ENCODE results near the gene ZNF385B. TPM values are rescaled to one million over a fixed set of nuclear protein-coding genes. Genes with fewer than 3 reads are reported as not detected.

ZNF385B gene
- total RNA-seq, 3 donors from 2014 or later (not counting 1 experiment from before 2014, with no cell fraction given), result 0.54 TPM; not detected in 2

DNA sequence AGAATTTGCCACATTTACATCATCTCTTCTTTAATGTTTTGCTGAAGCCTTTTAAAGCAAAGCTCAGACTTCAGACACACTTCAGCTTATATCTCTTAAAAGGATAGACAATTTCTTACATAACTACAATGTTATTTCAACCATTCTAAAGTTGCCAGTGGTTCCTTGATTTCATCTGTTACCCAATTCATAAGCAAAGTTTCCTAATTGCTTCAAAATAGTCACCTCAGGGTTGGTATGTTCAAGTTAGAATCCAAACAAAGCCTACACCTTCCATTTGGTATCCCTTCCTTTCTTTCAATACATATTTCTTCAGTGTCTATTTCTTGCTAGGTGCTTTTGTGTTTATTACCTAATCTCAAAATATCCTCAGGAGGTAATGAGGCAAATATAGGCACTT, 60.6 kb downstream of the ZNF385B start:
- no peak overlapping the region for H3K27ac Mint-ChIP-seq
- TF ChIP-seq, protein P1, sequence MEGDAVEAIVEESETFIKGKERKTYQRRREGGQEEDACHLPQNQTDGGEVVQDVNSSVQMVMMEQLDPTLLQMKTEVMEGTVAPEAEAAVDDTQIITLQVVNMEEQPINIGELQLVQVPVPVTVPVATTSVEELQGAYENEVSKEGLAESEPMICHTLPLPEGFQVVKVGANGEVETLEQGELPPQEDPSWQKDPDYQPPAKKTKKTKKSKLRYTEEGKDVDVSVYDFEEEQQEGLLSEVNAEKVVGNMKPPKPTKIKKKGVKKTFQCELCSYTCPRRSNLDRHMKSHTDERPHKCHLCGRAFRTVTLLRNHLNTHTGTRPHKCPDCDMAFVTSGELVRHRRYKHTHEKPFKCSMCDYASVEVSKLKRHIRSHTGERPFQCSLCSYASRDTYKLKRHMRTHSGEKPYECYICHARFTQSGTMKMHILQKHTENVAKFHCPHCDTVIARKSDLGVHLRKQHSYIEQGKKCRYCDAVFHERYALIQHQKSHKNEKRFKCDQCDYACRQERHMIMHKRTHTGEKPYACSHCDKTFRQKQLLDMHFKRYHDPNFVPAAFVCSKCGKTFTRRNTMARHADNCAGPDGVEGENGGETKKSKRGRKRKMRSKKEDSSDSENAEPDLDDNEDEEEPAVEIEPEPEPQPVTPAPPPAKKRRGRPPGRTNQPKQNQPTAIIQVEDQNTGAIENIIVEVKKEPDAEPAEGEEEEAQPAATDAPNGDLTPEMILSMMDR (IDR thresholded peaks at IDR 0.05), result no peak
- H3K27me3 Mint-ChIP-seq (ENCODE audit: low read depth in 2 of 2), result peaks cover 0 to 3% of the 10 kb centered on the region in 2 donors
- Histone ChIP-seq H3K9me3 (ENCODE audit: control insufficient read depth, insufficient read depth, low read length) (no peaks in the 10 kb centered on the region), H3K36me3 (ENCODE audit: control insufficient read depth, insufficient read depth, low read length) (no peaks in the 10 kb centered on the region), H3K27ac (ENCODE audit: low read length) (no peak overlapping the region), H3K4me1 (ENCODE audit: control insufficient read depth, insufficient read depth, low read length) (no peaks in the 10 kb centered on the region), H3K27me3 (ENCODE audit: control insufficient read depth, insufficient read depth, low read length) (no peaks in the 10 kb centered on the region), H3K4me3 (ENCODE audit: low read length) (no peak overlapping the region)
- H3K4me3 Mint-ChIP-seq, result no peak overlapping the region
- DNase-seq (no peak), ATAC-seq (no peak)
- peaks cover 0 to 2% of the 10 kb centered on the region in 2 donors for H3K9me3 Mint-ChIP-seq
- no peaks in the 10 kb centered on the region for H3K36me3 Mint-ChIP-seq
- intact Hi-C loops (cut with micrococcal nuclease), result no loop called here
- no peaks in the 10 kb centered on the region for H3K4me1 Mint-ChIP-seq

DNA sequence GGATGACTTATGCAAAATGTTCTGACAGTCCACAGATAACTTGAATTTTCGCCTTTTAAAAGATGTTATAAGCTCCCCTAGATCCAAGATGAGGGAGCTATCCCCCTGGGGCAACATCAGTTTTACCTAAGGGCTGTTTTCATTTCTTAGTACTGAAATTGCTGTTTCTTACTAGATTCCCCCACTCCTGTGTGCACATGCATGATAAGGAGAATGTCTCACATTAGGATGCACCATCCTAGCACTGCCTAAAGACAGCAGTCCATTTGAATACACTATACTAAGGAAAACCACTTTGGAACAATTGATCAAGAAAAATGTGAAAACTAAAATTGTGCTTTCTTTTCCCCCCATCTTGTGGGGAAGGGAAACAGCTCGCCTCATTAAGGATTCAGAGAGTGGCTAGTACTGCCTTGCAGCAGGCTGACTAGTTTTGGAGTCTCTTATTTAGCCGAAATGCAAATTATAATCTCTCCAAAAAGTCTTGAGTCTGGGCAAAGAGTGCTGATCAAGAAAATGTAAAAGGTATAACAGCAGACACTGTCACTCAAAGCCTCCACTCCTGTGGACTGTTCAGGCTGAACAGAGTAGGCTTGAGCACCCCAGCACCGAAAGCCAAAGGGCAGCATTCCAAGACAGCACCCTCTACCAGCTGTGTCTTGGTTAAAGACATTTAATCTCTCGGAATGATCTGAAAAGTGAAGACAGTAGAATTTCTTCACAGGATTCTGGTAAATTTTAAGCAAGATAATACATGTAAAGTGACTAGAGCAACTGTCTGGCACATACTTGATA, 65.0 kb downstream of the ZNF385B start:
- Mint-ChIP-seq H3K27ac (no peak overlapping the region), H3K36me3 (no peaks in the 10 kb centered on the region), H3K9me3 (peaks cover 3 to 9% of the 10 kb centered on the region in 2 donors), H3K4me3 (no peak overlapping the region), H3K4me1 (no peaks in the 10 kb centered on the region), H3K27me3 (ENCODE audit: low read depth in 2 of 2) (no peaks in the 10 kb centered on the region)
- WGBS (ENCODE audit: insufficient coverage), result 78% methylated on average over 5 of the region's 5 CpGs
- Histone ChIP-seq H3K4me1 (ENCODE audit: control insufficient read depth, insufficient read depth, low read length) (no peaks in the 10 kb centered on the region), H3K27ac (ENCODE audit: low read length) (no peak overlapping the region), H3K27me3 (ENCODE audit: control insufficient read depth, insufficient read depth, low read length) (no peaks in the 10 kb centered on the region), H3K4me3 (ENCODE audit: low read length) (no peak overlapping the region), H3K9me3 (ENCODE audit: control insufficient read depth, insufficient read depth, low read length) (no peaks in the 10 kb centered on the region), H3K36me3 (ENCODE audit: control insufficient read depth, insufficient read depth, low read length) (no peaks in the 10 kb centered on the region)
- intact Hi-C loops (cut with micrococcal nuclease), result no loop called here
- ATAC-seq, result no peak
- no peak for DNase-seq
- TF ChIP-seq, protein P1 (IDR thresholded peaks at IDR 0.05), result no peak

DNA sequence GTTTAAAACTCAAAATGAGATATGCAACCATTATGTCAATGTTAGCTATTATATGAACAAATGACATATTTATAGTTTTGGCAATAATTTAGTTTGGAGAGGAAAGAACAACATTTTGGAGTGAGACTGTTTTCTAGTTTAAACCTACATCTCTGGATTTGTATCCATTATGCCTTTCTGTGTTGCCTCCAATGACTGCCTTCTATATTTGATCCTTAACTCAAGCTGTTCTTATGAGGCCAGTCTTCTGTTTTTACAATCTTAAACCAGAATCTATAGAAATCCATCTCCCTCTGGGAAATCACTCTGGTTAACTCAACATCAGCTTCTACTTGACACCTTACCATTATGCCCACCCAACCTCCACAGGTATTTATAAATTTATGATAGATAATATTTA, 67.5 kb downstream of the ZNF385B start:
- H3K4me3 ChIP-seq (ENCODE audit: low read length), result no peak overlapping the region
- peaks cover 3 to 9% of the 10 kb centered on the region in 2 donors for H3K9me3 Mint-ChIP-seq
- H3K4me1 ChIP-seq (ENCODE audit: control insufficient read depth, insufficient read depth, low read length), result no peaks in the 10 kb centered on the region
- no peaks in the 10 kb centered on the region for H3K27me3 ChIP-seq (ENCODE audit: control insufficient read depth, insufficient read depth, low read length)
- H3K27me3 Mint-ChIP-seq (ENCODE audit: low read depth in 2 of 2), result no peaks in the 10 kb centered on the region
- H3K36me3 Mint-ChIP-seq, result no peaks in the 10 kb centered on the region
- TF ChIP-seq, protein P1 (IDR thresholded peaks at IDR 0.05), result no peak
- H3K36me3 ChIP-seq (ENCODE audit: control insufficient read depth, insufficient read depth, low read length), result no peaks in the 10 kb centered on the region
- H3K27ac ChIP-seq (ENCODE audit: low read length), result no peak overlapping the region
- intact Hi-C loops (cut with micrococcal nuclease), result no loop called here
- no peak overlapping the region for H3K27ac Mint-ChIP-seq
- no peak for DNase-seq
- no peak overlapping the region for H3K4me3 Mint-ChIP-seq
- no peaks in the 10 kb centered on the region for H3K4me1 Mint-ChIP-seq
- no peak for ATAC-seq
- H3K9me3 ChIP-seq (ENCODE audit: control insufficient read depth, insufficient read depth, low read length), result no peaks in the 10 kb centered on the region

DNA sequence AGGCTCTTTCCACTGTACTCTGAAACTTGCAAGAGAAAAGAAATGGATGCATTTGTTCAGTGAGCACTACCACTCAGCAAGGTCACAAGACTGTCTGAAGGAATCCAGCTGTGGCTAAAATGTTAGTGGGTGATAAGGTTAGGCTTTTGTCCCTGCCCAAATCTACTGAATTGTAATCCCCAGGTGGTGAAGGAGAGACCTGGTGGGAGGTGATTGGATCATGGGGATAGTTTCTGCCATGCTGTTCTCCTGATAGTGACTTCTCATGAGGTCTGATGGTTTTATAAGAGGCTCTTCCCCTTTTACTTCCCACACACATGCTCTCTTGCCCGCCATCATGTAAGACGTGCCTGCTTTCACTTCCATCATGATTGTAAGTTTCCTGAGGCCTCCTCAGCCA, 68.2 kb downstream of the ZNF385B start:
- peaks cover 3 to 9% of the 10 kb centered on the region in 2 donors for H3K9me3 Mint-ChIP-seq
- no peak for ATAC-seq

More for the DNA sequence above, 68.2 kb downstream of the ZNF385B start:
- TF ChIP-seq, protein P1 (IDR thresholded peaks at IDR 0.05), result no peak
- Mint-ChIP-seq H3K4me1 (no peaks in the 10 kb centered on the region), H3K36me3 (no peaks in the 10 kb centered on the region), H3K27me3 (ENCODE audit: low read depth in 2 of 2) (no peaks in the 10 kb centered on the region), H3K27ac (no peak overlapping the region), H3K4me3 (no peak overlapping the region)
- Histone ChIP-seq H3K27me3 (ENCODE audit: control insufficient read depth, insufficient read depth, low read length) (no peaks in the 10 kb centered on the region), H3K4me3 (ENCODE audit: low read length) (no peak overlapping the region), H3K27ac (ENCODE audit: low read length) (no peak overlapping the region), H3K4me1 (ENCODE audit: control insufficient read depth, insufficient read depth, low read length) (no peaks in the 10 kb centered on the region), H3K9me3 (ENCODE audit: control insufficient read depth, insufficient read depth, low read length) (no peaks in the 10 kb centered on the region), H3K36me3 (ENCODE audit: control insufficient read depth, insufficient read depth, low read length) (no peaks in the 10 kb centered on the region)
- WGBS (ENCODE audit: insufficient coverage), result 92% methylated on average over 2 of the region's 2 CpGs
- intact Hi-C loops (cut with micrococcal nuclease), result no loop called here
- no peak for DNase-seq
